ENCODE measurements around the gene CFAP46.
"Not testable (repeated sequence)": the region's sequence is repeated elsewhere in the genome, so short reads cannot be mapped to it uniquely, and the experiment has no call there.

Gene CFAP46

DNA sequence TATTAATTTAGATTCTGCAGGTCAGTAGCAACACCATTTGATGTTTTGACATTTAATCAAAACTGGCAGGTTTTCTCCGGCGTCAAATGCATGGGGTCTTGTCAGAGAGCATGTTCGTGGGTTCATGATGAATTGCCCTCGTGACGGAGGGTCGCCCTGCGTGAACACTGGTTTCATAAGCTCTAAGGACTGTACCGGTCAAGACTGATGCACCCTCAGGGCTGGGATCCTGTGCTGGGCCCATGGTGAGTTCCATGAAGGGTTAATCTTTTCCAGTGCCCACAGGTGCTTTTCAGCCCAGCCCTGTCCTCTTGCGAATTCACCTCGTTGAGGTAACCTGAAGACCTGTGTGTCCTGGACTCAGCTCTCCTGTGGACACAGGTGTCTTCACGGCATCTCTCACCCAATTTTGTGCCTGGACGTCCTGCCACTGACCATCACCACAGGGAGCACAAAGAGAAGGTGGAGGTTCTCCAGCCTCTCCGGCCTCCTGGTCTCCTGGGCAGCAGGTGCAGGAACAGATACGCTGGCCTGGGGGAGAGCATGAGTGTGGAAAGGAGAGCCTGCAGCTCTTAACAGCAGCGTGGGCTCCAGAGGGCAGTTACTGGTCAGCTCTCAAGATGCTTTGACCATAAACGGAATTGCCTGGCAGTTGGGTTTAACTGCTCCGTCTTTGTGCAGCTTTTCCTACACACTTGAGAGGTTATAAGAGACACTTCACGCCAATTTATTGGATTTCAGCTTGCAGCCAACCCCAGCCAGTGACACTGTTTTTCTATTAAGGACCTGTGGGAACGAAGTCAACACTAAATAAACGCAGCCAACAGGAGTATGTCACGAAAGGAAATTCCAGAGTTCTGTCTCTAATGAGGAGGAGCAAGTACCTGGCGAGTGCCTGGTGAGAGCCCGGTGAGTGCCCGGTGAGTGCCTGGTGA, 37.4 kb upstream of the CFAP46 start:
- no peak for DNase-seq (ENCODE audit: low read depth in 1 of 2, low spot score in 1 of 2)

DNA sequence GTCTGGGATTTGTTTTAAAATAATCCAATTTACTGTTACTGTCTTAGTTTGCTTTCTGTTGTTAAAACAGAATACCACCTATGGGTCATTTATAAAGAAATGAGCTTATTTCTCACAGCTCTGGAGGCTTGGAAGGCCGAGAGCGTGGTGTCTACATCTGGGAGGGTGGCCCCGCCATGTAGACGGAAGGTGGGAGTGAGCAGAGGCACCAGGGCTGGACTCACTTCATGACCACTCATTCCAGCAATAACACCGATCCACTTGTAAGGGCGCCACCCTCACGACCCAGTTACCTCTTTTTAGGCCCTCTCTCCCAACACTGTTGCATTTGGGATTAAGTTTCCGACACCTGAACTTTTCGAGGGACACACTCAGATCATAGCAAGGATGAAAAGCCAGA, 36.2 kb upstream of the CFAP46 start:
- DNase-seq (ENCODE audit: low read depth in 1 of 2, low spot score in 1 of 2) = no peak

DNA sequence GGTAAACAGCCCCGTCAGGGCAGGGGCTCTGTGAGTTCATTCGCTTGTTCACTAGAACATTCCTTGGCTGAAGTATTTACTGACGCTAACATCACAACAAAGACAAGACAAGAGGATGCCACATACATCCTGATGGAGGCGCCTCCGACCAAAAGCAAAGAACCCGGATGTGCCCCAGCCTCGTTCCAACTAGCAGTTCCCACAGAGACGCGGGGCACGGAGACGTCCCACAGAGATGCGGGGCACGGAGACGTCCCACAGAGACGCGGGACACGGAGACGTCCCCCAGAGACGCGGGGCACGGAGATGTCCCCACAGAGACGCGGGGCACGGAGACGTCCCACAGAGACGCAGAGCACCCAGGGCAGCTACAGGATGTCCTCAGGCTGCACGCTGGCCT, 35.4 kb upstream of the CFAP46 start:
- DNase-seq (ENCODE audit: low read depth in 1 of 2, low spot score in 1 of 2) = no peak

- no peak for DNase-seq (ENCODE audit: low read depth in 1 of 2, low spot score in 1 of 2)
Measured at GRCh38 chr10:132977076-132977475, 34.7 kb upstream of the CFAP46 start.

- no peak for DNase-seq (ENCODE audit: low read depth in 1 of 2, low spot score in 1 of 2)
Measured at GRCh38 chr10:132975831-132976682, 33.7 kb upstream of the CFAP46 start.

DNA sequence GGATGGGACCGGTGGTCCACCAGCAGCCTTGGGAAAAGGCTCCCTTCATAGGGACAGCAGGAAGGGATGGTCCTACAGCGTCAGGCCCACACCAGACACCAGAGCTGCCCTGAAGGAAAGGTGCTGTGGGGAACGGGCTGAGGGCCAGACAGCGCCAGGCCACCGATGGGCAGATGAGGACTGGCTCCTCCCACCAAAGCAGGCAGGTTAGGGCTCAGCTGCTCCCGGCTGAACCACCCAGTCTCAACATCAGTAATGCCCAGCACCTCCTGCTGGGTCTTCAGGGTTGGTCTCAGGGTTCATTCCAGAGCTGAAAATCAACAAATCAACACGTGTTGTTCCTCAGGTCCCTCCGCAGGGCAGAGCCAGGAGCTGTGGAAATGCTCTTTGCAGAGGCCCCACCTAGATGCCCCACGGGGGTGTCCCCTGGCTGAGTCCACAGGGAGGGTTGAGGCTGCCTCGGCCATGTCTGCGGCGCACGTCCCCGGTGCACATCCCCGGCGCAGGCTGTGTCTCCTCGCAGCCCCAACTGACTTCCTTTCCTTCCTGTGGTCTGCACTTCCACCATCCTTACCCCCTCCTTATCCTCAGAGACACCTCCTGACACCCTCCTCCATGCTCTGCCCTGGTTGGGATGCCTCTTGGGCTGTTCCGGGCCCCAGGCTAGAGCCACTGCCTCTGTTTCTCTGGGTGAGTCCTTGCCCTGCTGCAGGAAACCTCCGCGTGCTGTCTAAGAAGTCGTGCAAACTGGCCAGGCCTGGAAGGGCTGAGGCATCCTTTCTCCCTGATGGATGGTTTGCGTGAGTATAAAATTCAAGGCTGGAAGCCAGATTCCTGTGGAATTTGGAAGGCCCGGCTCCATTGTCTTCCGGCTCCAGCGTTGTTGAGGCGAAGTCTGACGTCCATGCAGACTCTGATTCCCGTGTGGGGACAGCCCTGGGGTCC, 32.8 kb upstream of the CFAP46 start:
- no peak for DNase-seq (ENCODE audit: low read depth in 1 of 2, low spot score in 1 of 2)

- DNase-seq (ENCODE audit: low read depth in 1 of 2, low spot score in 1 of 2) = no peak
Measured at GRCh38 chr10:132974249-132974796, 32.0 kb upstream of the CFAP46 start.

- no peak for DNase-seq (ENCODE audit: low read depth in 1 of 2, low spot score in 1 of 2)
Measured at GRCh38 chr10:132973903-132974241, 31.5 kb upstream of the CFAP46 start.

DNA sequence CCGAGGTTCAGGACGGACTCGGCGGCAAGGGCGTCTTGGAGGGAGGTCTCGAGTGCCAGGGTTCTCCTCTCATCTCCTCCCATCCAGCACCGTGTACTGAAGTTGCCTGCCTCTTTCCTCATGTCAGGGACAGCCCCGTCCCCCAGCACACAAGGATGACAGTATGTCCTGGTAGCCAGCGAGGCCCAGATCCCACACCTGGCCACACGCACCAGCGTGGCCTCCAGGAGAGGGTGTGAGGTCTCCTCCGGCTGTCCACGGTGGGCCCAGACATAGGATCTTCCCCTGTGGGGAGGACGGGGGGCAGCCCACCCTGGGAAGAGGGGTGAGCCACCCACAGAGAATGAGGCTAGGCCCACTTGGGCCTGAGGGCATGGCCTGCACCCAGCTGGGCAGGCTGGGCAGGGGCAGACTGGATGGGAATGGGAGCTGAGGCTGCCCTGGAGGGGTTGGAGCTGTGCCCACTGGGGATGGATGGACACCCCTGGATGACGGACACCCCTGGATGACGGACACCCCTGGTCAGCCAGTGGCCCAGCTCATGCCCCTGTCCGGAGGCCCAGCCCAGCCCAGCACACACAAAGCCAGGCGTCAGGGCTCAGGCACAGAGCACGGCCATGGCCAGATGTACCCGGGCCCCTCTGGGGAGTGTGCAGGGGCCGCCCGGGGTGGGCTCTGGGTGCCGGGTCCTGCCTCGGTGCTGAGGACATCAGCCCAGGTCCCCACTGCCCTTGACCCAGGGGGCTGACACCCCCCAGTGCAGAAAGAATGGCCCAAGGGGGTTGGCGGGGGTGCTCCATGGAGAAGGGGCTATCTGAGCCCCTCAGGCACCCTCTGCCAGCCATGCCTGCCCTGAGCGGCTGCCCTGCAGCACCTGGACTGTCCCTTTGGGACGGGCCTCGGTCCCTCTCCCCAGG, 30.9 kb upstream of the CFAP46 start:
- no peak for DNase-seq (ENCODE audit: low read depth in 1 of 2, low spot score in 1 of 2)

GRCh38 chr10:132972149-132972985, 30.0 kb upstream of the CFAP46 start:
- DNase-seq (ENCODE audit: low read depth in 1 of 2, low spot score in 1 of 2) = no peak

DNA sequence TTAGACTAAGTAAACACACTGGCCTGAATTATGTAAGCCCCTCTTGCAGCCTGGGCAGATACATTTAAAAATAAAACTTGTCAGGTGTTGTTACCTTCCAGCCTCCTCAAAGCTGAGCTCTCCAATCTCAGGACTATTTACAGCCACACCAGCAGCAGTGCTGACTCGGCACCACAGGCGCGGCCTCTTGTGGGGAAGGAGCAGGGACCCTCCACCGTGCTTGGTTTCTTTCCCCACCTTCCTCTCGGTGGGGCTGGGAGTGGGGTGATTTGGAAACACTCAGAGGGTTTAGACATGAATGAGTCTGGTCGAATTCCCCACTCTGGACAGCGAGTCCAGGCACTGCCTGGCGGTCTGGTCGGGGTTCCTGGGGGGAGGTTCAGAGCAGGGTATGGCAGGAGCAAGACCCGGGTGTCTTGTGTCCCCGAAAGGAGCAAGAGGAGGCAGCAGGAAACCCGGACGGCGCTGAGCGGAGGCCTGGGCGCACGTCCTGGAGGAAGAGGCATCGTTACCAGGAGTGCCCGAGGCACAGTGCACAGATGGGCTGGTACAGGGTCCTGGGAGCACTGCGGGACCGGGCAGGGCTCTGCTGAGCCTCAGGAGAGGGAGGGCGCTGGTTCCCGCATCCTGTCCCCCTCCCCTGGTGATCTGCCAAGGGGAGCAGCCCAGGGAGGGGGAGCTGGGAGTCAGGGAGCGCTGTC, 29.2 kb upstream of the CFAP46 start:
- no peak for DNase-seq (ENCODE audit: low read depth in 1 of 2, low spot score in 1 of 2)

DNA sequence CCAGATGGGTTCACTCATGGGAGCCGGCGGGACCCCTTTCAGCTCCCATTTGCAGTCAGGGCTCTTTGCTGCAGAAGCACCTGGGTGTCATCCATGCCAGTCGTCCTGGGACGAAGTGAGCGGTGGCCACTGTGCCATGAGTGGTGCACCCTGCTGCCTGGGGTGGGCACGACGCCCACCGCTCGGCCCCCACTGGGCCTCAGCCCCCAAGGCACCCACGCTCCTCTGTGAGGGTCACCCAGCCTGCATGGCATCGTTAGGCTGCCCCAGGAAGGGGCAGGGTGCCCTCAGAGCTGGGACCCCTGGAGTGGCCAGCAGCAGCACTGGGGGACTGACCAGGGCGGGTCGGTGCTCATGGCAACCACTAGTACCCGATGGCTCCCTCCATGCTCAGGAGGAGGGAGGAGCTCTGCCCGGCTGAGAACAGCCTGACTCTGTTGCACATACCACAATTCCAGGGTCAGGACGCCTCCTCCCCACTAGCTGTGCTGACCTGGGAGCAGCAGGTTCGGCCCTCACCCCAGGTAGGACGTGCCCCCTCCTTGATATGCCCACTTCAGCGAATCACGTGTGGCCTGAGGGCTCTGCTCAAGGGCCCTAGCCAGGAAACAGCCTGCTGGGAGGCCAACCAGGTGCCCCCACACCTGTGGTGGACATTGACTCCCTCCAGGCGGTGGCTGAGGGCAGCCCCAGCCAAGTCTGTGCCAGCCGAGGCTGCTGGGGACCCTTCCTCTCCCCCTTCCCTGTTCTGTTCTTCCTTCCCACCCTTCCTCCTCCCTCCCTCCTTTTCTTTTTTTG, 28.5 kb upstream of the CFAP46 start:
- DNase-seq (ENCODE audit: low read depth in 1 of 2, low spot score in 1 of 2) = no peak

DNA sequence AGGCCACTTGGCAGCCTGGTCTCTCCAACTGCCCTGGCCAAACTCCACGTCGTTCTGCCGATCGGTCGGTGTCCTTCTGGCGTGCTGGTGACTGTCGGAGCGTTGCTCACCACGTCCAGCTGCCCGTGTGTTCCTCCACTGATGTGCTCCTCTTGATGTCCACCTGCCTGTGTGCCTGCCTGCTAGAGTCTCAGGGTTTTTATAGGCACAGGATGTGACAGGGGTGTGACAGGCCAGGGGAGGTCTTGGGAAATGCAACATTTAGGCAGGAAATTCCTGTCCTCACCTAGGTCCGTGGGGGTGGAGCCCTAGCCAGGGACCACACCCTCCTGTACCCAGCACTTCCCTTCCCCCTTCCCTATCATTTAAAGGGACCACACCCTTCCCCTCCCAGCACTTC, 25.2 kb upstream of the CFAP46 start:
- no peak for DNase-seq (ENCODE audit: low read depth in 1 of 2, low spot score in 1 of 2)

DNA sequence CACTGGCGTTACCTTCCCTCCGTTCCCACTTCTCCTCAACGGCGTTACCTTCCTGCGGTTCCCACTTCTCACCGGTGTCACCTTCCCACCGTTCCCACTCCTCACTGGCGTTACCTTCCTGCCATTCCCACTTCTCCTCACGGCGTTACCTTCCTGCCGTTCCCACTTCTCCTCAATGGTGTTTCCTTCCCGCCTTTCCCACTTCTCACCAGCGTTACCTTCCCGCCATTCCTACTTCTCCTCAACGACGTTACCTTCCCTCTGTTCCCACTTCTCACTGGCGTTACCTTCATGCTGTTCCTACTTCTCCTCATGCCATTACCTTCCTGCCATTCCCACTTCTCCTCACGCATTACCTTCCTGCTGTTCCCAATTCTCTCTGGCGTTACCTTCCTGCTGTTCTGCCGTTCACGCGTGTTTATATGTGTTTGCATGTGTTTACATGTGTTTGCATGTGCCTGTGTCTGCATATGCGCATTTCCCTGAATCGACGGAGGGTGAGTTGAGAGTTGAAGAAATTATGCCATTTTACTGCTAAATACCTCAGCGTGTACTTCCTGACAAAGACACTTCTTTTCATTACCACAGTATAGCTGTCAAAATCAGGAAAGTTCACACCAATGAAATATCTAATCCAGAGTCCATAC, 23.2 kb upstream of the CFAP46 start:
- DNase-seq (ENCODE audit: low read depth in 1 of 2, low spot score in 1 of 2) = no peak

GRCh38 chr10:132964707-132965410, 22.5 kb upstream of the CFAP46 start:
- DNase-seq (ENCODE audit: low read depth in 1 of 2, low spot score in 1 of 2) = not testable (repeated sequence)

DNA sequence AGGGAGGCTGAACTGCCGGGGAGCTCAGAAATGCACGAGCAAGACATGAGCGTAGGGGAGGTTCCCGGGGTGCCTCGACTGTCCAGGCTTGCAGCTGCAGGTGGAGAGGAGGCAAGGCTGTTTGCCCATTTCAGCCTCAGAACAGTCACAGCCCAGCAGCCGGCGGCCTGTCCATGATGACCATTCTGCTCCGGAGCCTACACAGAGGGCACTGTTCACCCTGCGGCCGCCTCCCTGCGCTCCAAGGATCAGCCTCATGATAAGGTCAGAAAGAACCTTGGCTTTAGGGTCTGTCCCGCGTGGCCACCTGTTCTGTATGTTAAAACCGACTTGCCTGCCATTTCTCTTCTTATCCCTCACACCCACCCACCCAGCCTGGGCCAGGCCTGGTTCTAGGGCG, 21.9 kb upstream of the CFAP46 start:
- DNase-seq (ENCODE audit: low read depth in 1 of 2, low spot score in 1 of 2) = no peak
